ENCODE data around the gene GTPBP1. TPM values are rescaled to one million over a fixed set of nuclear protein-coding genes. Genes with fewer than 3 reads are reported as not detected.

GTPBP1 gene
- total RNA-seq, 2 experiments from 2014 or later, result 98.6 TPM

- Mint-ChIP-seq H3K4me3 (peak overlapping the region; percentile 98), H3K9me3 (no peaks in the 10 kb centered on the region), H3K36me3 (peaks cover 54% of the 10 kb centered on the region), H3K27ac (peak overlapping the region; percentile 99), H3K4me1 (peaks cover 50% of the 10 kb centered on the region), H3K27me3 (no peaks in the 10 kb centered on the region)
- DNase-seq, result no peak
- POLR2A ChIA-PET, result interaction anchor here (0.5 to 20.2 kb wide), 8 partner anchors 8 to 772 kb away, joined by 3 to 386 read pairs (median 4); partner anchors contain the start of genes GTPBP1 and TOMM22
- ATAC-seq (ENCODE audit: low read depth), result no peak
These were observed 48.4 kb downstream of the GTPBP1 start for GRCh38 chr22:38753948-38754750.

- DNase-seq, result no peak
- H3K4me3 Mint-ChIP-seq, result peak overlapping the region; percentile 98
- peaks cover 50% of the 10 kb centered on the region for H3K36me3 Mint-ChIP-seq
- ATAC-seq (ENCODE audit: low read depth), result no peak
- H3K27ac Mint-ChIP-seq, result peak overlapping the region; percentile 99
- no peaks in the 10 kb centered on the region for H3K27me3 Mint-ChIP-seq
- H3K4me1 Mint-ChIP-seq, result peaks cover 48% of the 10 kb centered on the region
- POLR2A ChIA-PET, result interaction anchor here (0.5 to 20.2 kb wide), 8 partner anchors 9 to 771 kb away, joined by 3 to 386 read pairs (median 4); partner anchors contain the start of genes GTPBP1 and TOMM22
- H3K9me3 Mint-ChIP-seq, result no peaks in the 10 kb centered on the region
These were observed 49.0 kb downstream of the GTPBP1 start for GRCh38 chr22:38754751-38755154.

GRCh38 chr22:38755155-38755910, 49.6 kb downstream of the GTPBP1 start:
- H3K4me1 Mint-ChIP-seq, result peaks cover 46% of the 10 kb centered on the region

GRCh38 chr22:38755911-38756532, 50.3 kb downstream of the GTPBP1 start, which contains the start of gene SUN2:
Gene SUN2, minus strand, starts transcription at chr22:38755998. Its CDS starts 3,370 bp downstream, at chr22:38752628.
- DNase-seq (peak; percentile 96), ATAC-seq (ENCODE audit: low read depth) (peak; percentile 73)
- Mint-ChIP-seq H3K27me3 (no peaks in the 10 kb centered on the region), H3K27ac (peak within 1 kb of the TSS; percentile 99), H3K4me3 (peak within 1 kb of the TSS; percentile 98), H3K9me3 (no peaks in the 10 kb centered on the region), H3K36me3 (peaks cover 39% of the 10 kb centered on the region), H3K4me1 (peaks cover 43% of the 10 kb centered on the region)
- POLR2A ChIA-PET, result interaction anchor here (0.8 to 20.2 kb wide), 4 partner anchors 9 to 87 kb away, joined by 3 to 386 read pairs (median 4); partner anchors contain the start of gene TOMM22

More at GRCh38 chr22:38755155-38755910, 49.6 kb downstream of the GTPBP1 start:
- POLR2A ChIA-PET, result interaction anchor here (0.8 to 20.2 kb wide), 6 partner anchors 19 to 88 kb away, joined by 3 to 386 read pairs (median 5); partner anchors contain the start of genes GTPBP1 and TOMM22
- peaks cover 44% of the 10 kb centered on the region for H3K36me3 Mint-ChIP-seq
- H3K27me3 Mint-ChIP-seq, result no peaks in the 10 kb centered on the region
- peak overlapping the region; percentile 98 for H3K4me3 Mint-ChIP-seq
- H3K9me3 Mint-ChIP-seq, result no peaks in the 10 kb centered on the region
- DNase-seq, result peak; percentile 78
- H3K27ac Mint-ChIP-seq, result peak overlapping the region; percentile 99
- ATAC-seq (ENCODE audit: low read depth), result peak; percentile 12

GRCh38 chr22:38756711-38757463, 51.1 kb downstream of the GTPBP1 start:
- POLR2A ChIA-PET, result interaction anchor here (1.2 to 20.2 kb wide), 4 partner anchors 10 to 75 kb away, joined by 3 to 386 read pairs (median 4); partner anchors contain the start of gene TOMM22
- Mint-ChIP-seq H3K27me3 (no peaks in the 10 kb centered on the region), H3K4me3 (peak overlapping the region; percentile 98), H3K4me1 (peaks cover 34% of the 10 kb centered on the region), H3K9me3 (no peaks in the 10 kb centered on the region), H3K27ac (peak overlapping the region; percentile 96), H3K36me3 (peaks cover 31% of the 10 kb centered on the region)
- DNase-seq (no peak), ATAC-seq (ENCODE audit: low read depth) (no peak)

- H3K4me1 Mint-ChIP-seq, result peaks cover 30% of the 10 kb centered on the region
- no peaks in the 10 kb centered on the region for H3K27me3 Mint-ChIP-seq
- H3K4me3 Mint-ChIP-seq, result peak overlapping the region; percentile 98
- H3K27ac Mint-ChIP-seq, result peak overlapping the region; percentile 96
- no peaks in the 10 kb centered on the region for H3K9me3 Mint-ChIP-seq
- DNase-seq (no peak), ATAC-seq (ENCODE audit: low read depth) (no peak)
- POLR2A ChIA-PET, result interaction anchor here (1.2 to 20.2 kb wide), 2 partner anchors 11 to 21 kb away, joined by 3 to 386 read pairs; no protein-coding TSS in a partner anchor
- H3K36me3 Mint-ChIP-seq, result peaks cover 29% of the 10 kb centered on the region
These were observed 51.7 kb downstream of the GTPBP1 start for GRCh38 chr22:38757464-38757757.

GRCh38 chr22:38758276-38758945, 52.7 kb downstream of the GTPBP1 start:
- ATAC-seq (ENCODE audit: low read depth) (no peak), DNase-seq (peak; percentile 62)
- Mint-ChIP-seq H3K27me3 (no peaks in the 10 kb centered on the region), H3K27ac (peak overlapping the region; percentile 77), H3K4me1 (peaks cover 25% of the 10 kb centered on the region), H3K36me3 (peaks cover 22% of the 10 kb centered on the region), H3K9me3 (no peaks in the 10 kb centered on the region), H3K4me3 (peak overlapping the region; percentile 98)
- POLR2A ChIA-PET, result interaction anchor here (0.6 to 20.2 kb wide), 8 partner anchors 9 to 217 kb away, joined by 3 to 386 read pairs (median 3); partner anchors contain the start of genes GTPBP1 and TOMM22

GRCh38 chr22:38759005-38759404, 53.3 kb downstream of the GTPBP1 start:
- Mint-ChIP-seq H3K36me3 (peaks cover 16% of the 10 kb centered on the region), H3K27ac (peak overlapping the region; percentile 77), H3K27me3 (no peaks in the 10 kb centered on the region), H3K4me3 (peak overlapping the region; percentile 98), H3K4me1 (peaks cover 20% of the 10 kb centered on the region), H3K9me3 (no peaks in the 10 kb centered on the region)
- ATAC-seq (ENCODE audit: low read depth), result no peak
- DNase-seq, result no peak
- POLR2A ChIA-PET, result interaction anchor here (0.6 to 20.2 kb wide), 8 partner anchors 8 to 217 kb away, joined by 3 to 386 read pairs (median 3); partner anchors contain the start of genes GTPBP1 and TOMM22

- H3K4me1 Mint-ChIP-seq, result peaks cover 20% of the 10 kb centered on the region
- no peak for ATAC-seq (ENCODE audit: low read depth)
- no peak for DNase-seq
- peaks cover 9% of the 10 kb centered on the region for H3K36me3 Mint-ChIP-seq
- H3K27me3 Mint-ChIP-seq, result no peaks in the 10 kb centered on the region
- POLR2A ChIA-PET, result interaction anchor here (0.6 to 20.2 kb wide), 3 partner anchors 8 to 71 kb away, joined by 3 to 386 read pairs (median 9); no protein-coding TSS in a partner anchor
- H3K27ac Mint-ChIP-seq, result no peak overlapping the region
- H3K4me3 Mint-ChIP-seq, result no peak overlapping the region
- H3K9me3 Mint-ChIP-seq, result no peaks in the 10 kb centered on the region
These were observed 54.9 kb downstream of the GTPBP1 start for GRCh38 chr22:38760477-38761201.

- no peaks in the 10 kb centered on the region for H3K27me3 Mint-ChIP-seq
- POLR2A ChIA-PET, result interaction anchor here (2.4 to 20.2 kb wide), 2 partner anchors 9 to 26 kb away, joined by 9 to 386 read pairs; no protein-coding TSS in a partner anchor
- no peak for ATAC-seq (ENCODE audit: low read depth)
- H3K4me3 Mint-ChIP-seq, result no peak overlapping the region
- H3K4me1 Mint-ChIP-seq, result peaks cover 22% of the 10 kb centered on the region
- H3K27ac Mint-ChIP-seq, result no peak overlapping the region
- H3K9me3 Mint-ChIP-seq, result no peaks in the 10 kb centered on the region
- H3K36me3 Mint-ChIP-seq, result peaks cover 9% of the 10 kb centered on the region
- DNase-seq, result no peak
These were observed 55.7 kb downstream of the GTPBP1 start for GRCh38 chr22:38761202-38762162.
